Hematopoietic multipotent progenitor cell treated with erythropoietin and hydrocortisone succinate and interleukin-3 and kit ligand, for 17 days (in vitro differentiated cells): ENCODE results near the gene RCL1.

Experiments used
- DNase-seq: peaks from one replicate; pipeline ENCODE4 v3.0.0-alpha.2; 2015; ENCODE audit warnings: low spot score

RCL1 gene

DNA sequence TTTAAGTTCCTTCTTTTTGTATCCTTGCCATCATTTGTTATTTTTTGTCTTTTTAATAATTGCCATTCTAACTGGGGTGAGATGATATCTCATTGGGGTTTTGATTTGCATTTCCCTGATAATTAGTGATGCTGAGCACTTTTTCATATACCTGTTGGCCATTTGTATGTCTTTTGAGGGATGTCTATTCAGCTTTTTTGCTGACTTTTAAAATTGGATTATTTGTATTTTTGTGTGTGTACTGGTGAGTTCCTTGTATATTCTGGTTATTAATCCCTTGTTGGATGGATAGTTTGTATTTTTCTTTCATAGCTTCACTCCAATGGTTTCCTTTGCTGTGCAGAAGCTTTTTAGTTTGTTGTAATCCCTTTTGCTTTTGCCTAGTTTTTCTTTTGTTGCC is 19.1 kb downstream of the RCL1 start:
- no peak for DNase-seq

DNA sequence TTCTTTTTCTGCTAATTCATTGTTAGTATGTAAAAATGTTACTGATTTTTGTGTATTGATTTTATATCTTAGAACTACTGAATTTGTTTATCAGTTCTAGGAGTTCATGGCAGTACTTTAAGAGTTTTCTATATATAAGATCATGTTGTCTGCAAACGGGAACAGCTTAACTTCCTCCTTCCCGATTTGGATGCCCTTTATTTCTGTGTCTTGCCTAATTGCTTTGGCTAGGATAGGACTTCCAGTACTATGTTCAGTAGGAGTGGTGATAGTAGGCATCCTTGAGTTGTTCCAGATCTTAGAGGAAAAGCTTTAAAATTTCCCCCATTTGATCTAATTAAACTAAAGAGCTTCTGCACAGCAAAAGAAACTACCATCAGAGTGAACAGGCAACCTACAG is 20.1 kb downstream of the RCL1 start:
- DNase-seq = no peak

DNA sequence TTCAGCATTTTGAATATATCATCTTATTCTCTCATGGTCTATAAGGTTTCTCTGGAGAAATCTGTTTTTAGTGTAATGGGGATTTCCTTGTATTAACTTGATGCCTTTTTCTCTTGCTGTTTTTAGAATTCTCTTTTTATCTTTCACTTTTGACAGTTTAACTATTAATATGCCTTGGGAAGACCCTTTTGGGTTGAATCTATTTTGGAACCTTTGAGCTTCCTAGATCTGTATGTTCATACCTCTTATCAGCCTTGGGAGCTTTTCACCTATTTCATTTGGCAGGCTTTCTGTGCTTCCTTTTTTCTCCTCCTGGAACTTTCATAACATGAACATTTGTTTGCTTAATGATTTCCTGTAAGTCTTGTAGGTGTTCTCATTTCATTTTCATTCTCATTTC is 22.2 kb downstream of the RCL1 start:
- DNase-seq = no peak

DNA sequence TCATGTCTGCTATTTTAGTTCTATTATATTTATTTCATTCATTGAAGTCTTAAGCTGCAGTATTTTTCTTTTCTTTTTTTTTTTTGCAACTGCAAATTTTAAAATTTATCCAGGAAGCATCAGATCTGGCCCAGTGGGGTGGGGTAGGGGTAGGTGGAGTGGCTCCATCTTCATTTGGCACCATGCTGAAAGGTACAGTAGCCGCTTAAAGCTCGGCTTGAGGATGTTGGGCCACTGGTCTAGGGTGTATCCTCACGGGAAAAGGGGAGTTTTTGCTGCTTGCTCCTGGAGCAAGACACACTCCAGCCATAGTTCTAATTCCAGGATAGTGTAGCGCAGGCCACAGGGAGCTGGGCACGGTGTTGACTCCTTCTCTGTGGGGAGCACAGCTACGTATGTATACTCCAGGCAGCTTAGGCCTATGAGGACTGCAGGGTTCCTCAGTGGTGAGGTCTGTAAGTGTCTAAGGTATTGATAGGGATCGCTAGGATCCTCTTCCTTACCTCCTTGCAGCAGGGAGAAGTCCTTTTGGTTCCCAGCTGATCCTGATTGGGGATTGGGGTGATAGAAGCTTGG is 22.7 kb downstream of the RCL1 start:
- no peak for DNase-seq

DNA sequence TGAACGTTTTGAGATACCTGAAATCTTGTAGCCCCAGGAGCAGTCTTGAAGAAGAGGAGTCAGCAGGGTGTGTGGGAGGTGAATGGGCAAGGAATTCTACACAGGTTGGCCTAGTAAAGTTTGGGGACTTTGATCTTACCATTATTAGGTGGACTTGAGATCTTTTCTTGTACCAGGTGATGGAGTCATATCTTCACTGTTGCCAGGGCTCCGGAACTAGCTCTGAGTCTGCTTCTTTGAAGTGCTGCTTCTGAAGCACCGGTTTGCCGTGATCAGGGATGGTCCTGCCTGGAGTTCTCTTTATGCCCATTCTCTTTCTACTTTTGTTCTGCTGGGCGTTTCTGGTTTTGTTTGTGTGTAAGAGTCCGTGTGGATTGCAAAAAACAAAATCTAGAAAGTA is 27.4 kb downstream of the RCL1 start:
- DNase-seq = no peak

DNA sequence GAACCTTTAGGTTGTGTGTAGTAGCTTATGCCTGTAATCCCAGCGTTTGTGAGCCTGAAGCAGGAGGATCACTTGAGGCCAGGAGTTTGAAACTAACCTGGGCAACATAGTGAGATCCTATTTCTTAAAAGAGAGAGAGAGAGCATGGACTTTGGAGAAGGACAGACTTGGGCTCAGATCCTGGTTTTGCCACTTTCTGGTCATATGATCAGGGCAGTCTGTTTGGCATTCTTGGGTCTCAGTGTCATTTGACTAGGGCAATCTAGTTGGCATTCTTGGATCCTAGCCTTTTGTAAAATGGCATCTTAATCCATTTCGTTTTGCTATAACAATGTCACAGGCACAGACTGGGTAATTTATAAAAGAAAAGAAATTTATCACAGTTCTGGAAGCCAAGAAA is 28.4 kb downstream of the RCL1 start:
- no peak for DNase-seq

DNA sequence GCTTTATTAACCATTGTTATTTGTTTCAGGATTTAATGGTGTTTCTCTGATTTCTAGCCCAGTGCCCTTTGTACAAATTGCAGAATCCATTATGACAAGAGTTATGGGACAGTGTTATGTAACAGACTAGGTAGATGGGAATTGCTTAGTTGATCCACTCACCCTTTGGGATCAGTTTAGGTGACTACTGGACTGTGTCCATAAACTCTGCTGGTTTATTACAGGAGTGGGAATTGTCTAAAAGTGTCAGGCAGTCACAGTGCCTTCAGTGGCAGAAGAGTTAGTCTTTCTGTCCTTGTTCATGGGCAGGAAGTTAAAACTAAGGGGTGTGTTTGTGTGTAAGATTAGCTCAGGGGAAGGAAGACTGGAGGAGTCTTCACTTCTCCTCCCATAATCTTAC is 29.3 kb downstream of the RCL1 start:
- peak; percentile 53 for DNase-seq

DNA sequence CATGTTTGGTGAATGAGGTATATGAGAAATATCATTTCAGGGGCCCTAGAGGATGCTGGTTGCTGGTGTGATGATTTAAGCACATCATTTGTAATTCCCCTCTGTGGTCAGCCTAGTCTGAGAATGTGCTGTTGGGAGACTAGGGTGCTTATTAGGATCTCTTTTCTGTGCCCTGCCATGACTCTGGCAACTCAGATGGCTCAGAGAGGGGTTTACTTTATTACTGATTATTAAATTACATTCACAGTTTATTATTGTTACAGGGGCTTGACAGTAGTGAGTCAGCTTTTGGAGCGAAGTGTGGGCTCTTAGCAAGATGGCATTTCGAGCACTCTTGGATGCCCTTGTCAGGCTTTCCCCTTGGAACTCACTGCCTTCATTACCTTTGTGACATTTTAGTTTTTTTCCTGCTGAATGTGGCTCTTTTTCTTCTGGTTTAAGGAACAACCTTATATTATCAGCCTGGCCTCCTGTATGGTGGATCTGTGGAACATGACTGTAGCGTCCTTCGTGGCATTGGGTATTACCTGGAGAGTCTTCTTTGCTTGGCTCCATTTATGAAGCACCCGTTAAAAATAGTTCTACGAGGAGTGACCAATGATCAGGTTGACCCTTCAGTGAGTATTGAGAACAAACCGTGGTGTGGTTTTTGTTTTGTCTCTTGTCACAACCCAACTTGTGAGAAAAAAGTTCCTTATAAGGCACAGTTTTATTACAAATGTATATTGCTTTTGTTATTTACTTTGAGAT is 33.8 kb downstream of the RCL1 start:
- DNase-seq = no peak

DNA sequence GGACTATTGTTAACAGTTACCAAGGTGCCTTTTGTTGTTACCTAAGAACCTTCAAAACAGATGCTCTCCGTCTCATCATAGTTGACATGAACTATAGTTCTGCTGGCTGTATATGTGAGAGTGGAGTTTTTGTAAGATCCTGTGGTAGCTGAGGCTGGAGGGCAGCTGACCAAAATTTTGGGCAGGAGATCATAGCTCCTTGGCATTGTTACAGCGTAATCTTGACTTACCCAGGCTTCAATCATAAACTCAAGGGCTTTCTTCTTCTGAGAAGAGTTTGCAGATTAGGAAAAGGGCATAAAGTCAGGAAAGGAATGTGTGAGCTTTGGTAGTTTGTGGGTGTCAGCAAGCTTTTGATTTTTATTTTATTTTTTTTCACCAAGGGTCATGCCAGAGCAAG is 34.5 kb downstream of the RCL1 start:
- DNase-seq = peak; percentile 39

DNA sequence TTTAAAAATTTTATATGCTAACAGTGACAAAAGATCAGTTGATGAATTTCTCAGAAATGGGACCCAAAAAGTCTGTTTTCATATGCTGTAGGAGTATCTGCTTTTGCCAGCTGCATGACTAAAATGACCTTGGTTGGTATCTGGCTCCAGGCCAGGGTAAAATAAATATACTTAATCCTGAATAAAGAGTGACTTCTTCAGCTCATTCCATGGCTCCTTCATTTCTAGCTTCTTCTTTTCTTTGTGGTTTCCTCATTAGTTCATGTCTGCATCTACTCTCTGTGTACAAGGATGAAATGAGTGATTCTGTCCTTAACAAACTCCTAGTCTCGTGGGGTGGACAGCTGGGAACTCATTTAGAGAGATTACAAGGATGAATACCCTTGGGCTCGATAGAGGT is 36.0 kb downstream of the RCL1 start:
- peak; percentile 85 for DNase-seq

DNA sequence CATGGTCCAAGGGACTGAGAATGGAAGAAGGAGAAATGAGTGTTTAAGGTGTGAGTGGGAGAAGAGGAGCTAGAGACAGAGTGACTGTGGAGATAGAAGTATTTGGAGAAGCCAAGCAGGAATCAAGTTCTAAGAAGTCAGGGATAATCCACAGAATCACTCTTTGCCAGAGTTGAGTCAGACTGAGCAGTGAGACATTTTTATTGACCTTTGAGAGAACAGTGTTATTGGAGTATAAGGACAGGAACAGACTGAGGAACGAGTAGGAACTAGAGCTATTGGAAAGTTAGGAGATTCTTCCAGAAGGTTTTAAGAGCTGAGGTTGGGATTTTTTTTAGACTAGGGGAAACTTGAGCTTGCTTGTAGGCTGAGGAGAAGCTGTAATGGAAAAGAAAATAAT is 37.2 kb downstream of the RCL1 start:
- peak; percentile 59 for DNase-seq

DNA sequence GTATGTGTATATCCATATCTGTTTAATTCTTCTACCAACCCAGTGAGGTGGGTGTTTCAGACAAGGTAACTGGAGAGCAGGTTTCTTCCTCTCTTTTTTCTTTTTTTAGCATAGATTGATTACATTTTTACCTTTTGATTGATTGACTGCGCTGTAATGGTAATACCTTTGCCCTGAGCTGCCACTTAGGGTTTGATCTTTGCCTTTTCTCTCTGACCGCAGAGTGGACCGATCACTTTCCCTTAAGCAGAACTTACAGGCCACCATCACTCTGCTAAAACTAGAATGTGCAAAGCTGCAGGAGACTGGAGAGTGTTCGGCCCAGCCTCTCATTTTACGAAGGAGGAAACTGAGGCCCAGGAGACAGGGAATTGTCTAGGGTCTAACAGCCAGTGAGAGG is 38.0 kb downstream of the RCL1 start:
- no peak for DNase-seq

DNA sequence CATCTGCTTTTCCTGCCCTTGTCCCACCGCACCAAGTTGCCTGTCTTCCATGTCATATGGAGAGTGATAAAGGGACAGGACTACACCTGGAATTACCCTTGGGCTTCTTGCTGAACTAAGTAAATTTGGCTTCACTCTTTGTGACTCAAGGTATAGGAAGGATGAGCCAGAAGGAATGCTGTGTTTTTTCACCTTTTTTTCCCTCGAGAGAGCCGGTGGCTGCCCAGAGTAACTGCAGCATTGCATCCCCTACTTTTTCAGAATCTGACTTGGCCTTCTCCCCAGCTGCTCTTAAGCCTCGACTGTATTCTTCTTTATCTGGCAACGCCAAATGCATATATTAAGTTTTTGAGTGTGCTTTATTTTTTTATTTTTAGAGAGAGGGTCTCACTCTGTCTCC is 38.4 kb downstream of the RCL1 start:
- DNase-seq = peak; percentile 48

DNA sequence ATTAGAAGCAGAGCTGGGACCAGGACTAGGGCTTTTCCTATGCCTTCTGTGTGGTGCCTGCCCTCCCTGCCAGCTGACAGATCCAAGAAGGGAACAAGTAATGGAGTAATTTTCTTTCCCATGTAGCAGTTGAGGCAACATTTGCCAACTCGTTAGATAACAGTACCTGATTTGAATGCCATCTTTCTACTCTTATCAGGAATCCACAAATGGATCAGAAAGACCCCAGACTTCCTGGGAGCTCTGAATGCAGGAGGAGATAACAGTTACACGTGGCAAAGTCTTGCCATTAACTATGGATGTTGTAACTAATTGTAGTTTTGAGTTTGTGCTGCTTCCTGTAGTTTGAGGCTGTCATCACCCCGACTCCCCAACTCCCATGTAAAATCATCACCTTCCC is 39.2 kb downstream of the RCL1 start:
- DNase-seq = peak; percentile 60

DNA sequence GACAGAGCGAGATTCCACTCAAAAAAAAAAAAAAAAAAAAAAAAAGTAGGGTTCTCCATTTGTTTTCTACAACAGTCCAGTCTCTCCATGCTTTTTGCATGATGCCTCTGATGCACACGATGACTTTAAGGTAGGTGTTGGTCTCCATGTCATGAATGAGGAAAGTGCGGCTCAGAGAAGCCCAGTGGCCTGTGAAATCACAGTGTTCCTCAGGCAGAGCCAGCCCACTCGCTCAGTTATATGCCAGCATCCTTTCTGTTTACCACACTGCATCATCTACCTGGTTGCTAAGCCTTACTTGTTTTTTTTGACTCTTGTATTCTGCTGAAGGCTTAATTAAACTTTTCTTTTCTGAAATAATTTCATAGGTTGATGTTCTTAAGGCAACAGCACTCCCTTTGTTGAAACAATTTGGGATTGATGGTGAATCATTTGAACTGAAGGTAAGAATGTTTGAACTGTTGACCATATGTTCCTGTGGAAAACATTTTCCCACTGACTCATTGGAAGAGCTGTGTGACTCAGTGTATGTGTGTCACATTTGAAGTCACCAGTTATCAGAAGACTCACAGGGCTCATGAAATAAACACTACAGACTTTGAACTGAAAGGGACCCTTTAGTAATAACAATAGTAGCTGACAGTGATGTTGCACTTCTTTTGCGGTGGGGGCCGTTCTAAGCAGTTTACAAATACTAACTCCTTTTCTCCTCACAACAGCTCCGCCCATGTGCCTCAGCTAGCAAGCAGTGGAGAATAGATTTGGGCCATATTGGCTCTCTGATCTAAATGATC is 40.2 kb downstream of the RCL1 start:
- peak; percentile 90 for DNase-seq

DNA sequence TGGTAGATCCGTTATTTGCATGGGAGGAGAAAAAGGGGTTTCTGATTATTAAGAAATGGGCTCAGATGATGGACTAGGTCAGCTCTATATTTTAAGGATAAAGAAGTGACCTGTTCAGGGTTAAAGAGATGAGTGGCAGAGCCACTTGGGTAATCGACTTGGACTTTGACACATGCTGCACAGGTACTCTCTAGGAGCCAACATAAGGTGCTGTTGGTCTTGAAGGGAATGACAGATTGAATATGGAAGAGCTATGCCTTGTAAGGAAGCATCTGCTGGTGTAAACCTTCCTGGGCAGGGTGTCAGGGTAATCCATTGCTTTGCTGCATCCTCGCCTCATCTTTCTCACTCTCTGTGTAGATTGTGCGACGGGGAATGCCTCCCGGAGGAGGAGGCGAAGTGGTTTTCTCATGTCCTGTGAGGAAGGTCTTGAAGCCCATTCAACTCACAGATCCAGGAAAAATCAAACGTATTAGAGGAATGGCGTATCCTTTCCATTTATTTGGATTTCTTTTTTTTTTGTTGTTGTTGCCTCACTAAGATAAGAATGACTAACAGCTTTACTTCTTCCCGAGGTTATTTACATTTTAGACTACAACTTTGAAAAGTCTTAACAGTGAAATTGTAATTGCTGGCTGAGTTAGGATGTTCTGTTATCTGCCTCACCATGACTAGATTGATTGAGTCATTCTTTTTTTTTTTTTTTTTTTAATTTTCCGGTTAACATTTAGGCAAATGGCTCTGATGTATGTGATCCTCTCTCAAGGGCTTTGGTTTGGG is 41.2 kb downstream of the RCL1 start:
- DNase-seq = peak; percentile 81

DNA sequence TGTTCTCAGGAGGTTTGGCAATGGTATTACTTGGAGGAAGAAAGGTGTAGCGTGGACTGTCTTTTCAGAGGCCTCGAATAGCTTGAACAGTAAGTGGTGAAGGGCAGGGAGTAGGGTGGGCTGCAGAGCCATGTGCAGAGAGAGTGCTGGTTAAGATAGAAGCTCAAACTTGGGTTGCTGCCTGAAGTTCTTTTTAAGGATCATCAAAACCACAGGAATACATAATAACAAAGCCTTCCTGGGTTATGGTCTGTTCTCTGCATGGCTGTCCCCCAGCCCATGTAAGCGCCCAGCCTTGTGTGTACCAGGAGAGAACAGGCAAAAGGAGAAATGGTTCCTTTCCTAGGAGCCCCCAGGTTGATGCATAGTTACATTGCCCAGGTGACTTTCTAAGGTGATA is 43.9 kb downstream of the RCL1 start:
- DNase-seq = no peak

DNA sequence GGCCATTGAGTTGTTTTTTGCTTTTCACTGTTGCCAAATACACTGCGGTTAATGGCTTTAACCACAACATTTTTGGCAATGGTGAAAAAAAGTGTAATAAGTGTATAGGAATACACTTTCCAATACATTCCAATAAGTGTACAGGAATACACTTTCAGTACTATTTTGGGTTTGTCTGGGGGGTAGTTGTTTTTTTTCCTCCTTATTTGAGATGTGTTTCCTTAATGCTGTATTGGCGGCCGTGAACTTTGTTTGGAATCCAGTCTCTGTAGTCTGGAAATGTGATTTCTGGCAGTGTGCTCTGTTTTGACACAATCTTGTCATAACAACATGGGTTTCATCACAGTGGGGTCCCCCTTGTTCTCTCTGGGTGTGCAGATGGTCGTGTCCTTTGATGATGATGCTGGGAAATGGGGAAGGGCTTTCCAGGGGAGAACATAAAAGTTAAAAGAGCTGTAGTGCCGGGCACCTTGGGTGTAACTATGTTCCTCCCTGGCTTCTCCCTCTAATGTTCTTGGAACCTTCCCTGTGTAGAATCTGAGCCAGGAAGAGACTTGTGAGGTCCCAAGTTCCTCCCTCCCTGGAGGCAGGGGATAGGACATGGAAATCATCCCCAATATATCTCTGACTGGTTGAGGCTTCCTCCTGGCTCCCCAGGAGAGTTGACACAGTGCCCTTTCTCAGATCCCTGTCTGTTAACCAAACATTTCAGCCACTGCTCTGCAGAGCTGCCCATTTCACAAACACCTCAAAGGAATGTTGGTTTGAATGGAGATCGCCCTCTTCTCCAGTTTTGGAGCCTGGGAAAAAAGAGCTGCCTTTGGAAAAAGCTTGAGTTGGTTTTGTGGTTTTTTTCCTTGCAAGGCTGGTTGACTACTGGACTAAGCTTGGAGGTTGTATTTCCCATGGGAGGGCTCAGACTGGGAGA is 44.8 kb downstream of the RCL1 start:
- no peak for DNase-seq

DNA sequence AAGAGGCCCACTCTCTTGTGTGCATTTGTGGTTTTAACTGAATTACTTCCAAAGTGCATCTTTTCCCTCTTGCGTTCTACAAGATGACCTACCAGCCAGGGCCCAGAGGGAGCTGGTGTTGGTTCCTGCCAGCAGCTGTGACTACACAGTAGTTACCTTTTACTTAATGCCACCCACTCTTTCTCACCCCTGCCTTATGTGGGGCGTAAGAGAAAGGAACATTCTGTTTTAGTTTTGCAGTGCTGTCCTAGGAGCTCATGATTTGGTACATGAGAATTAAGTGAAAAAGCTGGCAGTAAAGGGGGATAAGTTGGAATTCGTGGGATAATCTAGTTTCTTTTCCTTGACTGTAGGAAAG is 45.4 kb downstream of the RCL1 start:
- DNase-seq = no peak

DNA sequence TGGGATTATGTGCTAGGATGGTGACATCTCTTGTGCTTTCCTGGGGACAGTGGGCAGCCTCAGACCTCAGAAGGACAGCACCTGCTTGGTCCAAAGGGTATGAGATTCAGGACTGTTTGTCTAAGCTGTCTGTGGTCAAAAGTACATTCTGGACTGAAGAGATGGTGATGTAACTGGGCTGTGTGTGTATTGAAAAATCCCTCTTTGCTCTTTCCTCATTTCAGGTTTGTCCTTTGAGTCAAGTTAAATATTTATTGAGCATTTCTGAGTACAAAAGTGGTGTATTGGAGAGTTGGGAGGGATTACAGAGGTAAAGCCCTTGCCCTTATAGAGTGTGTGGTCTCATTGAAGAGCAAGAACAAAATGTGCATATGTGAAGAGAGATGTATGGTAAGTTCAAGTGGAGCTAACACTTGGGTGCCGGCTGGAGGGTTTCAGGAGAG is 46.7 kb downstream of the RCL1 start:
- DNase-seq = no peak

DNA sequence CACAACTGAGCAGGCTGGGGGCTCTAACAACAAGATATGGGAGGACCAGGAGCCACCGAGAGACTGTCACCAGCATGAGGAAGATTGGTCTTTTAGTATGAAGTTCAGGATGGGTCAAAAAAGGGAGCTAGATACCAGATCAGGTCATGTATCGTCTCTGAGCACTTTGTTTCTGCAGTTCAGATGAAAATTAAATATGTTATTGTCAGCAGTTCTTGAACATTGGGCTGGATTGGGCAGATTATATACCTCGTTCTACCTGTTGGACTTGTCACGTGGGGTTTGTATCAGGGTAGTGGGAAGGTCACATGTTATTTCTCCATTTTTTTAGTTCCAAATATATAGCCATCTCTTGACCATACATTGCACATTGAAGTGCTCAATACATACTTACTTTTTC is 47.3 kb downstream of the RCL1 start:
- no peak for DNase-seq

DNA sequence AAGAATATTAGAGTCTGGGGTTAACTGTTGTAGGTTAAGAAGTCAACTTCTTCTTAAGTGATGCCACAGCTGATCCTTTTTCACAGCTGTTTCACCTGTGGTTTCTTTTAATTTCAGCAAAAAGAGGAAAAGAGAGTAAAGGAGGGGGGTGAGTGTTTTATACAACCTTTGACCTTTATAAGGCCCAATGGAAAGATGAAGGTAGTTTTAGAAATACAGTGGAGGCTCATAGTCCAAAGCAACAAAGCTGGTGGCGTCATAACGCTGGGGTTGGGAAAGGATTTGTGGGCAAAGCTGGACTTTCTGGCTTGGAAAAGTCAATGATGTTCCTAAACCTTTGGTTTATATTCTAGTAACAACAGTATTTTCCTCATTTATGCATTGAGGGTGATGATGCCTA is 49.5 kb downstream of the RCL1 start:
- DNase-seq = no peak
